SKM-1 (cell line): ENCODE measurements around the gene NT5C2.
"Not testable (repeated sequence)": the region's sequence is repeated elsewhere in the genome, so short reads cannot be mapped to it uniquely, and the experiment has no call there.

Source experiments
- DNase-seq: peaks from one replicate; lab custom pipeline; 2025; ENCODE audit not compliant: unreplicated experiment; lab: John Stamatoyannopoulos, UW

Gene NT5C2

DNA sequence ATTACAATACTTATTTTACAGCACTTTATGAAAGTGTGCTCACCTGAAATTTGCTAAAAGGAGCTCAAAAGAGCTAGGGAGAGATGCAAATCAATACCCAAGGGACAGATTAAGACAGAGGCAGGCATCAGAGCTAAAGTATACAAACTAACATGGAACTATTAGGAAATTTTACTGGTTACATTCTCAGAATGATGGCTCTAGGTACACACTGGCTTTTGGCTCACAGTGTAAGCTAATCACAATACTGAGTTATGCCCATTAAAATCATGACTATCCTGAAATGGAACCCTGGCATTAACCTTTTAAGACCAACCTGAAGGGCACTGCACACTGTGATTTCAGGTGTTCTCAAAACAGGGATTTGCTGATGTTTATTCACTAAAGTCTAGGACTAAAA lies 98.1 kb downstream of the NT5C2 start:
- no peak for DNase-seq

- DNase-seq, result no peak
Observed at GRCh38 chr10:103090911-103091310, 102.2 kb downstream of the NT5C2 start.

- DNase-seq, result no peak
Observed at GRCh38 chr10:103089493-103089892, 103.6 kb downstream of the NT5C2 start.

GRCh38 chr10:103086799-103087198 lies 106.3 kb downstream of the NT5C2 start:
- DNase-seq, result no peak

GRCh38 chr10:103086261-103086660 lies 106.8 kb downstream of the NT5C2 start:
- no peak for DNase-seq

DNA sequence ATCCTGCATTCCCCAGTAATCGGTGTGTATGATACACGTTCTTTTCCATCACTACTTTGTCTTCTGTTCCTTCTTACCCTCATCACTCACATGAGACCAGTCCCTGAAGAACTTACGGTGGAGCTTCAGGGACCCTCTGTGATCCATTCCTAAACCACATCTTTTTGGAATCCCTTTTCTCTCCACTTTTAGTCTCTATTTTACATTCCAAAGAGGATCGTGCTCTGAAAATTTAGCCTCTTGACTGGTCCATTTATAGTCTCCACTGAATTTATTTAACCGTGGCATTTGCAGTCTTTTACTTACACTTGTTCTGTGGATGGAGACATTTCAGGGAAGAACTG lies 109.1 kb downstream of the NT5C2 start:
- DNase-seq, result no peak

- DNase-seq, result no peak
Observed at GRCh38 chr10:103083266-103083976, 109.7 kb downstream of the NT5C2 start.

- no peak for DNase-seq
Observed at GRCh38 chr10:103082683-103083082, 110.4 kb downstream of the NT5C2 start.

- DNase-seq, result no peak
Observed at GRCh38 chr10:103080891-103081581, 112.0 kb downstream of the NT5C2 start.

DNA sequence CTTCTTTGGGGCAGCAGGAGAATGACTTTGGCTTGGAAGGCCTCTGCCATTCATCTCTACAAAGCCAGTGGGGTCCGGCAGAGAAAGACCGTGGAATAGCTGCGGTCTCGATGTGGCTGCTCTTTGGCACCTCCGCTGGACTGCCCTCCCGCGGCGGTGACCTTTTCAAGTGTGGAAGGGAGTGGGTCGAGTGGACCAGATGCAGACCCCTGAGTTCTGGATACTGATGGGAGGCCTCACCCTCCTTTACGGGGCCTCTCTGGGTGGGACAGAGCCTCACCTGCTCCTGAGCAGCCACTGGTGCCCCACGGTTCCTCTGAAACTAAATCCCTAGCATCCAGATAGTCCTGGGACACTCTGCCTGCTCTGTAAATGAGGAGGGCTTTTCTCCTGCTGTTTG lies 113.1 kb downstream of the NT5C2 start:
- no peak for DNase-seq

DNA sequence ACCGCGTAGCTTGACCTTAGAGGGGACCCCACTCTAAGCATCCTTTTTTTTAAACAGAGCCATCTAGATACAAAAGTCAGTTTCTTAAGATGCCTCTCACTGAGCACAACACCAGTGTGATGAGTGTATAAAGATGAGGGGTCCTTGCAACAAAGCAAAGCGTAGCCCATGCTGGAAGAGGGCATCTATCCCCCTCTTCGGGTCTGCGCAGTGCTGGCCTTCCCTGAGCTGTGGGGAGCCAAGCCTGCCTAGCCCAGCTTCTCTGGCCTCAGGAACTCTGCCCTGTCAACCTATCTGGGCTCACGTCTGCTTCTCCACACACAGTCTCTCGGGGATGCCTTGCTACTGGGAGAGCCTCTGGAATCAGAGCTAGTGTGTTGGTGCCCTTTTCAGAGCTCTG lies 114.0 kb downstream of the NT5C2 start:
- no peak for DNase-seq

- no peak for DNase-seq
Observed at GRCh38 chr10:103078676-103079075, 114.4 kb downstream of the NT5C2 start.

- no peak for DNase-seq
Observed at GRCh38 chr10:103078309-103078615, 114.8 kb downstream of the NT5C2 start.

DNA sequence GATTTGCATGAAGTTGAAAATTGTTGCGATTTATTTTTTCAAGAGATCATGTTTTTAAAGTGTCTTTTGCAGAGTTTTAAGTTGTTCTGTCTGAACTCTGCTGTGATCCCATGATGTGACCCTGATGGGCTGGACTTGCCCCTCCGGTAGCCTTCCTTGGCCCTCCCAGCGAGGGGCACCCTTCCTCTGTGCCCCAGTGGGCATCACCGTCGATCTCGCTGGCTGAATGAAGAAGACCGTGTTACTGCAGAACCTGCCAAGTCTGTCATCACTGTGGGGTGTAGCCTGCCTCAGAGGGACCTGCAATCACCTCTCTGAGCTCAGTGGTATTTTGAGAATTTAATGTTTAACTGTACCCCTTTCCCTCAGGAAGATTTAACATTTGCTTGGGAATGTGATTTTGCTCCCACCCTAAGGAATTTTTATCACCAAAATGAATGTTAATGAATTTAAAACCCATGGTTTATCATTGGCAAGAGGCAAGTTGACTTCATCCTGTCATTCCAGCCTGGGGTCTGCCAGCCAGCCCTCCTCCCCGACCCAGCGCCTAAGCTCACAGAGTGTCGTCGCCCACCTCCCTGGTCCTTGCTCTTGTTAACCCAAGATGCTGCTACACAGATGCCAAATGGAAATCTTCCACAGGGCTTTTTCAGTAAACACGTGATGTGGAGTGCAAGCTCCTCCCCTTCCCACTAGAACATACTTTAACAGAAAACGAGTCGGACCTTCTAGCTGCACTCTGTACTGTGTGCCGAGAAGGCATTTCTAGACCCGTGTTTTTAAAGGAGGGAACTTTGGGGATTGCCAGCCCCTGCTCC lies 115.4 kb downstream of the NT5C2 start:
- no peak for DNase-seq

GRCh38 chr10:103077020-103077419 lies 116.1 kb downstream of the NT5C2 start:
- no peak for DNase-seq

- no peak for DNase-seq
Observed at GRCh38 chr10:103072891-103073290, 120.2 kb downstream of the NT5C2 start.

DNA sequence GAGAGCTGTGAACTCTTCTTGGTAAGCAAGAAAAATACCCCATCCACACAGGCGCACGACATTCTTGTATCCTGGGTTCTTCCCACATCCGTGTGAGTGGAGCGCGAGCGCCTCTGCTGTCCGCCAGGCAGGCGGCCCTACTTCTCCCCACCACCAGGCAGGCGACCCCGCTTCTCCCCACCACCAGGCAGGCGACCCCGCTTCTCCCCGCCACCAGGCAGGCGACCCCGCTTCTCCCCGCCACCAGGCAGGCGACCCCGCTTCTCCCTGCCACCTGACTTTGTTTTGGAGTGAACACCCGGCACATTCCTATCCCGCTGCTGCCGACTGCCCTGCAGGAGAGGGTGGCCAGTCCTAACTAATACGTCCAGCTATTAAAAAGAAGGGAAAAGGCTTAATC lies 120.8 kb downstream of the NT5C2 start:
- no peak for DNase-seq

GRCh38 chr10:103069453-103070331 lies 123.4 kb downstream of the NT5C2 start:
- DNase-seq, result no peak

DNA sequence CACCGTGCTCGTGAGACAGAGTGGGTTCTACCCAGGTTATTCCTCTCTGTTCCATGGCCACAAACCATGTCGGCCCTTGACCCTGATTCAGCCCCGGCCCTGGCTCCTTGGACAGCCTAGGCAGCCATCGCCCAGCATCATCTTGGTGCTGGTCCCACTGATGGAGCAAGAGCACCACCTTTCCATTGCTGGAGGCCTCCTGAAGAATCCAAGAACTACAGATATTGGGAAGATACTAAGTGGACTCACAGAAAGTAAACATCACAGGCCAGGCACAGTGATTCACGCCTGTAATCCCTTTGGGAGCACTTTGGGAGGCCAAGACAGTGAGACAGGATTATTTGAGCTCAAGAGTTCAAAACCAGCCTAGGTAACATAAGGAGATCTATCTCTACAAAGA lies 125.1 kb downstream of the NT5C2 start:
- DNase-seq, result no peak

GRCh38 chr10:103067484-103067883 lies 125.6 kb downstream of the NT5C2 start:
- no peak for DNase-seq

GRCh38 chr10:103067099-103067477 lies 126.0 kb downstream of the NT5C2 start:
- DNase-seq, result not testable (repeated sequence)
